Vagina (tissue), 2 donors: ENCODE measurements around the gene DYNLL2. TPM values are rescaled to one million over a fixed set of nuclear protein-coding genes. Genes with fewer than 3 reads are reported as not detected.
"Not testable (repeated sequence)": the region's sequence is repeated elsewhere in the genome, so short reads cannot be mapped to it uniquely, and the experiment has no call there.

Experiments used
- DNase-seq, 2 donors: peaks; one replicate each; pipeline ENCODE4 v3.0.0-alpha.2; 2017; ENCODE audit errors: extremely low spot score in 2 of 2
- H3K27ac ChIP-seq: fragments of 200-600 bp; sonication (generic); one replicate; pipeline ENCODE4 v1.5.1; 2019
- H3K27me3 ChIP-seq: fragments of 200-600 bp; sonication (generic); one replicate; pipeline ENCODE4 v1.5.1; 2019
- H3K36me3 ChIP-seq, 2 donors: fragments of 200-600 bp; sonication (generic); one replicate each; pipeline ENCODE4 v1.5.1; 2017 to 2019
- H3K4me1 ChIP-seq: fragments of 200-600 bp; sonication (generic); one replicate; pipeline ENCODE4 v1.5.1; 2019
- H3K4me3 ChIP-seq, 2 donors: fragments of 200-600 bp; sonication (generic); 1 replicate in 1 of 2; 2 replicates in 1 of 2; pipeline ENCODE4 v1.5.1; 2016 to 2019
- H3K9me3 ChIP-seq: fragments of 200-600 bp; sonication (generic); one replicate; pipeline ENCODE4 v1.5.1; 2019
- CTCF ChIP-seq, 3 experiments: fragments of 450-650 bp in 2 of 3; fragments of 200-600 bp in 1 of 3; sonication (generic) in 1 of 3; IDR thresholded peaks; one replicate each; pipeline ENCODE4 v1.5.1; 2017 to 2019; ENCODE audit warnings: antibody characterized with exemption in 3 of 3, mild to moderate bottlenecking in 2 of 3, moderate library complexity in 2 of 3
- POLR2A ChIP-seq, 2 donors: fragments of 450-650 bp; IDR thresholded peaks; one replicate each; pipeline ENCODE4 v1.6.1; 2017; ENCODE audit warnings: antibody characterized with exemption in 2 of 2, mild to moderate bottlenecking in 2 of 2, moderate library complexity in 2 of 2
- POLR2AphosphoS5 ChIP-seq, 2 donors: sonication (generic); formaldehyde crosslinking; IDR thresholded peaks; one replicate each; pipeline ENCODE4 v1.9.0; 2017; ENCODE audit warnings: antibody characterized with exemption in 2 of 2, mild to moderate bottlenecking in 2 of 2, low read depth in 1 of 2; ENCODE audit not compliant: insufficient read depth in 1 of 2
- intact Hi-C: fragments of 100-400 bp; cut with DNase I; formaldehyde crosslinking; loops from one replicate; pipeline ENCODE4 v1.15.1; 2023
- total RNA-seq: library from RNA; depleted of rRNA; stranded (reverse); fragments of >200 nt; gene quantifications from one replicate; pipeline ENCODE4 v1.2.3, GENCODE V29; 2016

Gene DYNLL2
- total RNA-seq, 1 donor from 2014 or later, result 16.9 TPM

- no peaks in the 10 kb centered on the region for H3K36me3 ChIP-seq
- intact Hi-C loops, result no loop called here
- DNase-seq, result no peak
- H3K4me3 ChIP-seq, result no peak overlapping the region
- no peaks in the 10 kb centered on the region for H3K27me3 ChIP-seq
- TF ChIP-seq POLR2AphosphoS5 (IDR thresholded peaks at IDR 0.05; ENCODE audit: insufficient read depth in 1 of 2, low read depth in 1 of 2), result no peak
- TF ChIP-seq CTCF (IDR thresholded peaks at IDR 0.05), result no peak
- no peak for TF ChIP-seq POLR2A (IDR thresholded peaks at IDR 0.05)
- H3K4me1 ChIP-seq, result no peaks in the 10 kb centered on the region
- H3K27ac ChIP-seq, result no peak overlapping the region
- no peaks in the 10 kb centered on the region for H3K9me3 ChIP-seq
These were observed 53.6 kb downstream of the DYNLL2 start for GRCh38 chr17:58136669-58137279.

- no peak overlapping the region for H3K4me3 ChIP-seq
- no peak for TF ChIP-seq POLR2AphosphoS5 (IDR thresholded peaks at IDR 0.05; ENCODE audit: insufficient read depth in 1 of 2, low read depth in 1 of 2)
- intact Hi-C loops, result no loop called here
- H3K27me3 ChIP-seq, result no peaks in the 10 kb centered on the region
- no peak for DNase-seq
- H3K4me1 ChIP-seq, result no peaks in the 10 kb centered on the region
- no peaks in the 10 kb centered on the region for H3K36me3 ChIP-seq
- peaks cover 4% of the 10 kb centered on the region for H3K9me3 ChIP-seq
- no peak overlapping the region for H3K27ac ChIP-seq
These were observed 58.3 kb downstream of the DYNLL2 start for GRCh38 chr17:58141505-58141904.

GRCh38 chr17:58143335-58143734 lies 60.1 kb downstream of the DYNLL2 start:
- H3K36me3 ChIP-seq, H3K4me3 ChIP-seq, H3K27me3 ChIP-seq, H3K4me1 ChIP-seq, DNase-seq, H3K9me3 ChIP-seq, H3K27ac ChIP-seq, intact Hi-C loops: not testable (repeated sequence)

- Histone ChIP-seq H3K36me3 (no peaks in the 10 kb centered on the region), H3K9me3 (peaks cover 4% of the 10 kb centered on the region), H3K4me3 (no peak overlapping the region), H3K4me1 (no peaks in the 10 kb centered on the region), H3K27me3 (no peaks in the 10 kb centered on the region), H3K27ac (no peak overlapping the region)
- intact Hi-C loops, result no loop called here
- TF ChIP-seq POLR2AphosphoS5 (IDR thresholded peaks at IDR 0.05; ENCODE audit: insufficient read depth in 1 of 2, low read depth in 1 of 2) (no peak), CTCF (IDR thresholded peaks at IDR 0.05) (no peak), POLR2A (IDR thresholded peaks at IDR 0.05) (no peak)
- DNase-seq, result no peak
These were observed 61.6 kb downstream of the DYNLL2 start for GRCh38 chr17:58144801-58145200.

Other genes with a start within 250 kb of the DYNLL2 start
- gene MRPS23, start 233.4 kb upstream of the DYNLL2 start, total RNA-seq, result 6.9 TPM
- gene CUEDC1, start 128.0 kb upstream of the DYNLL2 start, total RNA-seq, result 28.7 TPM
- gene VEZF1, start 95.2 kb upstream of the DYNLL2 start, total RNA-seq, result 86.2 TPM
- 155 TPM for gene SRSF1, start 76.2 kb upstream of the DYNLL2 start, total RNA-seq
- gene OR4D1, start 65.0 kb downstream of the DYNLL2 start, total RNA-seq, result not detected
- gene OR4D2, start 83.6 kb downstream of the DYNLL2 start, total RNA-seq, result not detected
- gene EPX, start 109.3 kb downstream of the DYNLL2 start, total RNA-seq, result not detected
- gene MKS1, start 135.8 kb downstream of the DYNLL2 start, total RNA-seq, result 13.0 TPM
- not detected for gene LPO, start 155.2 kb downstream of the DYNLL2 start, total RNA-seq
- gene MPO, start 197.5 kb downstream of the DYNLL2 start, total RNA-seq, result not detected
- 7.1 TPM for gene TSPOAP1, start 245.4 kb downstream of the DYNLL2 start, total RNA-seq